HTR-8/SVneo (cell line): ENCODE measurements around the gene MED12L.
A peak's percentile ranks its signal among the peaks of the same experiment; 100 is the strongest.

Source experiments
- DNase-seq: peaks from one replicate; pipeline ENCODE4 v3.0.0; 2011; ENCODE audit warnings: low spot score, mixed read lengths; ENCODE audit not compliant: insufficient read length
- FAIRE-seq: peaks from 2 replicates; lab custom pipeline; 2011; peaks lifted over from hg19 to GRCh38; lab: Jason Lieb, UNC

MED12L gene

DNA sequence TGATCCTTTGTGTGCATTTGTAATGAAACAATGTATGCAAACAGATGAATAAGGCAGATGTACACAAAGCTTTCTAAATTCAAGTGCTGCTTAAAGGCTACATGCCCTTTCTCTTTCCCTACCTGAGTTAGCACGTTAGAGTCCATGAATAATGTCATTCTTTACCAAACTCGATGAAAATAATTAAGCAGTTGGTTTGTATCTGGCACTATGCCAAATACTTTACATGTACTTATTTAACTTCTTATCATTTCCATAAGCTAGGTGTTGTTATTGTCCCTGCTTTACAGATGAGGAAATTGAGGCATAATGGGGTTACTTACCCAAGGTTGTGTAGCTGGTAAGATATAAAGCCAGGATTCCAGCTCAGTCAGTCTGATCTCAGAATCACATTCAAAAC lies 115.1 kb downstream of the MED12L start:
- FAIRE-seq, result no peak

GRCh38 chr3:151201051-151201730 lies 115.7 kb downstream of the MED12L start:
- FAIRE-seq, result no peak
- no peak for DNase-seq

More for the DNA sequence above, 115.1 kb downstream of the MED12L start:
- DNase-seq, result no peak

DNA sequence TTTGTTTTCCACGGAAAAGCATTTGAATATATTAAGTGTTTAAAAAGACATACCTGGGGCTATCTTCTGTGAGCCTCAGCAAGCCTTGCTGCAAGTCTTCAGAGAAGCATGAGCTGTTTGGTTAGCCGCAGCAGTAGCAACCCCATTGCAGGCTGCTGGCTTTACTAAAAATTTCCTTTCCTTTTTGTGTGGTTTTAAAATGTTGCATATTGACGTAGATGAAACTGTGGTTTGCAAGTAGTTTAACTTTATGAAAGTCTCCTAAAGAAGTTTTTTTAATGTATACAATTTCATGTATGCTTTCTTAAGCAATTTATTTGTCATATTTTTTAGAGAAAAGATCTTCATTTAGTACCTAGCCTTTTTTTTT lies 117.6 kb downstream of the MED12L start, which contains the start of gene GPR171:
TSS of gene GPR171 (minus strand) at position 166 of the 370 bp plus-strand sequence. CDS start 3,830 bp downstream, outside the sequence.
- FAIRE-seq, result no peak

DNA sequence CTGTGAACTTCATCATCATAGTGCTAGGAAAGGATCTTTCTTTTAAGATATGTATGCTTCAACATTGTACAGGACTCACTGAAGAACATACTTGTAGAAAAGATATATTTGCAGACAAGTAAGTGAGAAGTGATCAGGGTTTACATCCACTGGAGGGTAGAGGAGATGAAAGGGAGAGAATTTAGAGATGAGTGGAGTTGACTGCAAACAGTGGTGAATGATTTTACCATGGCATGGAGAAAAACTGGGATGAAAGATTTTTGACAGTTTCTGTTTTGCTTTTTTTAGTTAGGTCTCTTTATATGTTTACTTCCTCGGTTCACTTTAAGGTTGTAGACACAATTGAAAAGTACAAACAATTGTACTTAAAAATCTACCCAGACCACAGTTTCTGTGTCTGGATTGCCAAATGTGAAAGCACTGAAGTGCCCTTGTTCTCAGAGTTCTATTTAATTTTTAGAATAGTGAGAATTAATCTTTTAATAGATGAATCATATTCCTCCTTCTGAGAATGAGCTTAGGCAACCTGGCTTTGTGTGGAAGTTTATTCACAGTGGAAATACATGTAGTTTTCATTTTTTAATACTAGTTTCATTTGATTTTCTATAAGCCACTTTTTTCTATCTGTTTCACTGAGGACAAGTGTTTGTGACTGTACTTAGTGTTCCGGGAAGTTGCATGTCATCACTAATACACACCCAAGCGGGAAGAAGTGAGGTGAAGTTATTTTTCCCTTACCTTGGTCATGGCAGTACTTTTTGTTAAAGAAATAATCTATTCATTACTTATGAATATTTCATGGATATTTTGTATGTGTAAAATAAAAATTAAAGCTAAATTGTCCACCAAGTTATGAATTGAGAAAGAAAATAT lies 119.3 kb downstream of the MED12L start:
- no peak for FAIRE-seq
- DNase-seq, result no peak

More for the DNA sequence above, 117.6 kb downstream of the MED12L start, which contains the start of gene GPR171:
- no peak for DNase-seq

DNA sequence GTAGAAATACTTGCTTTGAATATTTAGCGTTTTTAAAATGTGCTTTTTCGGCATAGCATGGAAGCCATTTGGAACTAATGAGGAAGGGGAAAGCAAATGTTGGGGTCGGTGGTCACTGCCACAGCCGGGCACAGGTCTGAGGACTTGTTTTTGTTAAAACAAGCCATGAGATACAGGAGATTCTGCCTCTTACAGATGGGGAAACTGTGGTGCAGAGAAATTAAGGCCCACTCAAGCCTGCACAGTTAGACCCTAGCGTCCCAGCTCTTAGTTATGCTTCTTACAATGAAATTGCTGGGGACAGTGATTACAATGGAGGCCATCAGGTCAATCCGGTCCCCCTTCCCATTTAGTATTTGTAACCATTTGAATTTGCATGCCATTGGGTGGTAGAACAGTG lies 120.0 kb downstream of the MED12L start:
- DNase-seq, result no peak
- FAIRE-seq, result no peak

- FAIRE-seq (no peak), DNase-seq (no peak)
These were observed 120.7 kb downstream of the MED12L start for GRCh38 chr3:151206201-151206600.

GRCh38 chr3:151209654-151210053 lies 124.2 kb downstream of the MED12L start:
- DNase-seq, result no peak
- FAIRE-seq, result no peak

GRCh38 chr3:151210676-151211381 lies 125.4 kb downstream of the MED12L start:
- FAIRE-seq, result no peak
- DNase-seq, result no peak

- no peak for DNase-seq
- no peak for FAIRE-seq
These were observed 127.7 kb downstream of the MED12L start for GRCh38 chr3:151213151-151213550.

GRCh38 chr3:151213881-151214280 lies 128.4 kb downstream of the MED12L start:
- no peak for DNase-seq
- FAIRE-seq, result no peak

GRCh38 chr3:151214459-151214858 lies 129.0 kb downstream of the MED12L start:
- FAIRE-seq (no peak), DNase-seq (no peak)

GRCh38 chr3:151216641-151217607 lies 131.5 kb downstream of the MED12L start:
- DNase-seq, result no peak
- no peak for FAIRE-seq

DNA sequence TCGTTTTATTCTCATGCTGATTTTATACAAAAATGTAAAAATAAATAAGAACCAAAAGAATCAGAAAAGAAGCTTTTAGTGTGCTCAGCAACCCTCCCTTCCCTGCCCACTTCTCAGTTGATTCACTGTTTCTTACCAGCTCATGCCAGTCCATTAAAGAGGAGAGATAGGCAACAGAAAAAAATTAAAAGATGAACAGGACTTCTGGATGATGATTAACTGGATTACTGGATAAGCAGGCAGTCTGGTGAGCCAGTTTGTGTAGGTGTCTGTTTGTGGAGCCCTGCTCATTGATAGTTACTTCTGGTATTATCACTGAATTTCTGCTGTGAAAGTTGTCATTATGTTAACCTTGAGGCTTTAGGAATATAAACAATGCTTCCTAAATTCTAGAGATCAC lies 132.7 kb downstream of the MED12L start:
- DNase-seq (no peak), FAIRE-seq (no peak)

DNA sequence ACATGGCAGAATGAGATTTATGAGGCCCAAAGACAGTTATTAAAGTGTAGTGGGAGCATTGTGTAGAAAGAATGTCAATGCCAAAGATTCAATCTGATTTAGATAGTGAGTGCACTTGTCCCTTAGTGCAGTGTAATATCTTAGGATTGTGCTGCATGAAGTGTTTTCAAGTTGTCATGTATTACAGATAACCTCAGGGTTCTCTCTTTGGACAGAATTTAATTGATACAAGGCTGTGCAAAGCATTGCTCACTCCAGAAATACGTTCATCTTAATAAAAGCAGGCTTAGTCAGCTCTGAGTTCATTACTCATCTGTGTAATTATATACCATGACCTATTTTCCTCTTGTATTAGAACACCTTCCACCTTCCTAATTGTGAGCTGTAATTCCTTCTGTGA lies 133.6 kb downstream of the MED12L start:
- DNase-seq, result no peak
- FAIRE-seq, result no peak

GRCh38 chr3:151224268-151224866 lies 138.9 kb downstream of the MED12L start:
- no peak for FAIRE-seq

DNA sequence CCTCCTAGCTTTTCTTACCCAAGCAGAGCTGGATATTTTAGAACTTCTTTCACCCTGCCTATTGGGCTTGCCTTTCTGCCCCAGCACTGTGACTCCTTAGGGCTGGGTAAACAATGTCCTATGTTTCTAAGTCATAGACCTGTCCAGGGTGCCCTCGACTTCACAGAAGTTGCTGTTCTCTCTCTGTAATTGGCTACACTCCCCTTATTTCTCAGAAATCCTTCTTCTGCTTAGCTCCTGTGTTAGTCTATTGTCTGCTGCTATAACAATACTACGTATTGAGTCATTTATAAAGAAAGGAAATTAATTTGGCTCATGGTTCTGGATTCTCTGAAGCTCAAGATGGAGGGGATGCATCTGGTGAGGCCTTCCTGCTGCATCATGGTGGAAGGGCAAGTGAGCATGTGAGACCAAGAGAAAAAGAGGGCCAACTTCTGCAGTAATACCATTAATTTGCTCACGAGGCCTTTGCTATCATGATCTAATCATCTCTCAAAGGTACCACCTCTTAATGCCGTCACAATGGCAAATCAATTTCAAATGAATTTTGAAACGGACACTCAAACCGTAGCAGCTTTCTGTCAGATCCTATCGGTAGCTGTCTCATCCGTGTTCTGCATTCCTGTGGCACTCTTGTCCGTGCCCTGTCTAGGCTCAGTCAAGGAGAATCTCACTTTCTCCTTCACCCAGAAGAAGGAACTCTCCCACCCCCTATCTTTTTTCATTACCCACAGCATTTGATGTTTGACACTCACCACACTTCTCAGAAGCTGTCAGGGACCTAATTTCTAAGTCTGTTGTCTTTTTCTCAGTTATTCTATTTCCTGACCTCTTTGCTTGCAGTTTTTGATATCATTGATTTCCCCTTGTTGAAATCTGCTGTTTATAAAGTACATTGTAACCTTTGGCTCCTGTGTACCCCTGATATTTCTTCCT lies 139.8 kb downstream of the MED12L start:
- DNase-seq, result no peak
- no peak for FAIRE-seq

More at GRCh38 chr3:151224268-151224866, 138.9 kb downstream of the MED12L start:
- DNase-seq, result no peak

GRCh38 chr3:151226088-151226563 lies 140.7 kb downstream of the MED12L start:
- peak; percentile 41 for DNase-seq
- no peak for FAIRE-seq

GRCh38 chr3:151226825-151227224 lies 141.4 kb downstream of the MED12L start:
- no peak for FAIRE-seq
- no peak for DNase-seq
